ENCODE results near the gene IGSF3. TPM values are rescaled to one million over a fixed set of nuclear protein-coding genes. Genes with fewer than 3 reads are reported as not detected.
A peak's percentile ranks its signal among the peaks of the same experiment; 100 is the strongest.
"Not testable (repeated sequence)": the region's sequence is repeated elsewhere in the genome, so short reads cannot be mapped to it uniquely, and the experiment has no call there.

IGSF3 gene
- total RNA-seq, 2 experiments from 2014 or later, result 3.8 to 4.1 TPM

DNA sequence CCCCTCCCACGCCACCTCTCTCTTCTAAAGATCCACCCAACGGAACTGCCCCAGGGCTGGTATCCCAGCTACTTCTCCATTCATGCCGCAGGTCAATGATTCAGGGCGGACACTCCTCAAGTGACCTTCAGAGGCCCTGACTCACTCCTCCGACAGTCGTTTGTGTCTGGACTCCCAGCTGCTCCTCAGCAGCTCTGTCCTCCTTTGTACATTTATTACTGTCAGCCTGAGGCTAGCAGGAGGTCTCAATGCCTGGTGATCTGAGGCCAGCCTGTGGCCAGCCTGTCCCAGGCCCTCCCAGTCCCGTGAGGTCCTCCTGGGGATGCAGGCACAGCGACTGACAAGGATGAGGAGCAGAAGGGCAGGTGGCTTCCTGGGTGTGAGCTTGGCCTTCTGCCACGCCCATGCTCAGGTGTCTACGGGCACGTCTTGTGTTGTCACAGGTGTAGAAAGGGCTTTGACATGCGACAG is 24.2 kb downstream of the IGSF3 start:
- H3K27ac Mint-ChIP-seq; POLR2A ChIA-PET; H3K4me1 Mint-ChIP-seq; H3K36me3 Mint-ChIP-seq (ENCODE audit: low read depth); ATAC-seq; H3K4me3 Mint-ChIP-seq; H3K9me3 Mint-ChIP-seq (ENCODE audit: low read depth); intact Hi-C loops (cut with DNase I, micrococcal nuclease); DNase-seq; H3K27me3 Mint-ChIP-seq; CTCF ChIA-PET: not testable (repeated sequence)

DNA sequence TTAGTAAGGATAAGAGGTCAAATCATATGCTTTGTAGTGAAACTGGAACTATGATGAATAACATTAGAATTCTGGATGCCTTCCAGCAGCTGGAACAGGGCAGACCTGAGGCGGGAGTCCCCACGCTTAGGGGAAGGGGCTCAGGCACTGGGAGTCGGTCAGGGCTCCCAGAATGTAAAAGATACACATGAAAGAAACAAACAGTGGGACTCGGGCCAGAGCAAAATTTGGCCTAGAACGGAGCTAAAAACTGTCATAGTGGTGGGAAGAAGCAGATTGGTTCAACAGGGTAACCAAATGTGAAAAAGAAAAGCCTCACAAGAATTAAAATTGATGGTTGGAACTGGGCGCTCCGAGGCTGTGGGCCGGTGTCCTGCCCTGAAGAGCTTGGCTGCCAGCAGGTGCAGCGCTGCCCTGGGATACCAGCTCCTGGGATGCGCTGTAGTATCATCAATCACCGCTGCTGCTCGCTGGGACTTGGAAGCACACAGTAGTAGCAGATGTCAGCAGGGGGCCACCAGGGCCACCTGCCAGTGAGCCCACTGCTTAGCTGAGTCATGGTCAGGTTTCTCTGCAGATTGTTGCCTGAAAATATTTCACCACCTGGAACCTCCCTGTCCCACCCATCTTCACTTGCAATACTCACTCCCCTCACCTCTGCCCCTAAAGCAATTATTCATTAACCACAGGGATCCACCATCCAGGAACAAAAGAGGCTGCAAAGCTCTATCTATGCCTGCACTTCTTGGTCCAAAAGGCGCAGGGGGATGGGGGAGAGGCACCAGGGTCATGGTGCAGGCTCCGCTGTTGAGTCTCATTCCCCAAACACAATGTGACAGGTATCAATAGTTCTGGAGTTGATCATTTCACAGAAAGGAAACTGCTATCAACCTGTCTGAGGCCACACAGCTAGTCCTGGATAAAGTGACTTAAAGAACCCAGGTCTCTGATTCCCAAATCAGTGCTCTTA is 24.9 kb downstream of the IGSF3 start:
- H3K36me3 Mint-ChIP-seq (ENCODE audit: low read depth); POLR2A ChIA-PET; H3K9me3 Mint-ChIP-seq (ENCODE audit: low read depth); DNase-seq; H3K27me3 Mint-ChIP-seq; ATAC-seq; H3K4me3 Mint-ChIP-seq; intact Hi-C loops (cut with DNase I, micrococcal nuclease); H3K27ac Mint-ChIP-seq; H3K4me1 Mint-ChIP-seq: not testable (repeated sequence)
- CTCF ChIA-PET, result interaction anchor here (0.7 kb wide), 1 partner anchor 634 kb away, joined by 4 read pairs; no protein-coding TSS in a partner anchor

GRCh38 chr1:116637583-116637982 is 29.9 kb downstream of the IGSF3 start:
- H3K9me3 Mint-ChIP-seq (ENCODE audit: low read depth); H3K27me3 Mint-ChIP-seq; CTCF ChIA-PET; POLR2A ChIA-PET; ATAC-seq; H3K36me3 Mint-ChIP-seq (ENCODE audit: low read depth); H3K27ac Mint-ChIP-seq; H3K4me3 Mint-ChIP-seq; intact Hi-C loops (cut with DNase I, micrococcal nuclease): not testable (repeated sequence)
- H3K4me1 Mint-ChIP-seq, result peaks cover 10% of the 10 kb centered on the region
- DNase-seq, result peak; percentile 42

- intact Hi-C loops (cut with DNase I, micrococcal nuclease); H3K27ac Mint-ChIP-seq; H3K36me3 Mint-ChIP-seq (ENCODE audit: low read depth): not testable (repeated sequence)
Measured at GRCh38 chr1:116636584-116636983, 30.9 kb downstream of the IGSF3 start.

GRCh38 chr1:116634386-116634785 is 33.1 kb downstream of the IGSF3 start:
- DNase-seq; CTCF ChIA-PET; intact Hi-C loops (cut with DNase I, micrococcal nuclease); H3K4me3 Mint-ChIP-seq; ATAC-seq; H3K36me3 Mint-ChIP-seq (ENCODE audit: low read depth); POLR2A ChIA-PET; H3K27ac Mint-ChIP-seq; H3K9me3 Mint-ChIP-seq (ENCODE audit: low read depth); H3K27me3 Mint-ChIP-seq: not testable (repeated sequence)
- H3K4me1 Mint-ChIP-seq, result peaks cover 10% of the 10 kb centered on the region

More at GRCh38 chr1:116636584-116636983, 30.9 kb downstream of the IGSF3 start:
- H3K4me3 Mint-ChIP-seq; H3K27me3 Mint-ChIP-seq; DNase-seq; POLR2A ChIA-PET; ATAC-seq; H3K9me3 Mint-ChIP-seq (ENCODE audit: low read depth); CTCF ChIA-PET: not testable (repeated sequence)
- H3K4me1 Mint-ChIP-seq, result peaks cover 10% of the 10 kb centered on the region

- H3K4me3 Mint-ChIP-seq; DNase-seq; H3K9me3 Mint-ChIP-seq (ENCODE audit: low read depth); POLR2A ChIA-PET; H3K27ac Mint-ChIP-seq; intact Hi-C loops (cut with DNase I, micrococcal nuclease); H3K27me3 Mint-ChIP-seq; H3K36me3 Mint-ChIP-seq (ENCODE audit: low read depth); ATAC-seq: not testable (repeated sequence)
- H3K4me1 Mint-ChIP-seq, result peaks cover 16% of the 10 kb centered on the region
- CTCF ChIA-PET, result interaction anchor here (0.6 to 1.3 kb wide), 2 partner anchors 40 to 51 kb away, joined by 3 to 4 read pairs; no protein-coding TSS in a partner anchor
Measured at GRCh38 chr1:116631996-116632925, 35.3 kb downstream of the IGSF3 start.

DNA sequence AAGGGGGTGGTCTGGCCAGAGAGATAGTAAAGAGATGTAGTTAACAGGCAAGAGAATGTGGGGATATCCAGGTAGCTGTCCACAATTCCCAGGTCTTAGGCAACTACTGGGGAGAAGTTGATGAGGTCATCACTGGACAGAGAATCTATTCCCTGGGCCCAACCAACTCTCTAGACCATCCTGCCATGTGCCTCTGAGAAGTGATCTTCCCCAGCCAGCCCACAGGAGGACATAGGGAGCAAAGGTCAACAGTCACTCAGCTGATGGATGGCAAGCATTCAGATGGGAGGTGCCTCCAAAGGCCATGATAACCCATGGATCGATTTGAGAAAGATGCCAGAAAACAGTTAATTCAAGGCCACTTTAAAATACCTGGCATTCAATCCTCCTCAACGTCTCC is 36.0 kb downstream of the IGSF3 start:
- POLR2A ChIA-PET; H3K4me3 Mint-ChIP-seq; H3K9me3 Mint-ChIP-seq (ENCODE audit: low read depth); DNase-seq; H3K36me3 Mint-ChIP-seq (ENCODE audit: low read depth); ATAC-seq; intact Hi-C loops (cut with DNase I, micrococcal nuclease); H3K27ac Mint-ChIP-seq: not testable (repeated sequence)
- peaks cover 11% of the 10 kb centered on the region for H3K27me3 Mint-ChIP-seq
- CTCF ChIA-PET, result interaction anchor here (1.3 kb wide), 1 partner anchor 41 kb away, joined by 4 read pairs; no protein-coding TSS in a partner anchor
- H3K4me1 Mint-ChIP-seq, result peaks cover 16% of the 10 kb centered on the region

- H3K9me3 Mint-ChIP-seq (ENCODE audit: low read depth); H3K27ac Mint-ChIP-seq; DNase-seq; intact Hi-C loops (cut with DNase I, micrococcal nuclease); H3K4me3 Mint-ChIP-seq; ATAC-seq; H3K36me3 Mint-ChIP-seq (ENCODE audit: low read depth); POLR2A ChIA-PET: not testable (repeated sequence)
- CTCF ChIA-PET, result interaction anchor here (0.6 kb wide), 1 partner anchor 15 kb away, joined by 6 read pairs; no protein-coding TSS in a partner anchor
- Mint-ChIP-seq H3K27me3 (peaks cover 11% of the 10 kb centered on the region), H3K4me1 (peaks cover 16% of the 10 kb centered on the region)
Measured at GRCh38 chr1:116630057-116630456, 37.5 kb downstream of the IGSF3 start.

DNA sequence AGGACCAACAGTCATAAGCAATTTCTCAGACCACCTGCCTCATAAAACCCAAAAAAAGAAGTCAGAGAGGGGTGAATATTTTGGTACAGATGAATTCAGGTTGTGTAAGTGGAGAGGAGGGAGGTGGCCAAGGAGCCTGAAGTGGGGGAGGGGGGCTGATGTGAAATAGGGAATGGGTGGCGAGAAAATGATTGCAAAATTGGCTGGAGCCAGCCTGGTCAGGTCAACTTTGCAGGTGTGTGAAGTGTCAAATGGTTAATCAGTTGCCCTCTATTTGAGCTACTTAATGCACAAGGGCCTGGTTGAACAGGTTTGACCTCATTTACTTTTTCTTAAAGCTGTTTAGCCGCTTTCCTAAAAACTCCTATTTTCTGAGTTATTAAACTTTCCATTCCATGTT is 38.1 kb downstream of the IGSF3 start:
- intact Hi-C loops (cut with DNase I, micrococcal nuclease); H3K27me3 Mint-ChIP-seq; H3K4me3 Mint-ChIP-seq; DNase-seq; H3K36me3 Mint-ChIP-seq (ENCODE audit: low read depth); ATAC-seq; H3K9me3 Mint-ChIP-seq (ENCODE audit: low read depth); H3K27ac Mint-ChIP-seq; POLR2A ChIA-PET: not testable (repeated sequence)
- H3K4me1 Mint-ChIP-seq, result peaks cover 16% of the 10 kb centered on the region
- CTCF ChIA-PET, result interaction anchor here (0.6 kb wide), 1 partner anchor 15 kb away, joined by 6 read pairs; no protein-coding TSS in a partner anchor

GRCh38 chr1:116628448-116628847 is 39.1 kb downstream of the IGSF3 start:
- intact Hi-C loops (cut with DNase I, micrococcal nuclease), result no loop called here
- Mint-ChIP-seq H3K4me3 (no peak overlapping the region), H3K36me3 (ENCODE audit: low read depth) (no peaks in the 10 kb centered on the region), H3K27ac (peak overlapping the region; percentile 59), H3K4me1 (peaks cover 16% of the 10 kb centered on the region), H3K27me3 (peaks cover 8% of the 10 kb centered on the region), H3K9me3 (ENCODE audit: low read depth) (no peaks in the 10 kb centered on the region)
- ChIA-PET CTCF (no interaction called here), POLR2A (interaction anchor here (0.7 kb wide), 1 partner anchor 18 kb away, joined by 12 read pairs; no protein-coding TSS in a partner anchor)
- DNase-seq (peak; percentile 43), ATAC-seq (no peak)

DNA sequence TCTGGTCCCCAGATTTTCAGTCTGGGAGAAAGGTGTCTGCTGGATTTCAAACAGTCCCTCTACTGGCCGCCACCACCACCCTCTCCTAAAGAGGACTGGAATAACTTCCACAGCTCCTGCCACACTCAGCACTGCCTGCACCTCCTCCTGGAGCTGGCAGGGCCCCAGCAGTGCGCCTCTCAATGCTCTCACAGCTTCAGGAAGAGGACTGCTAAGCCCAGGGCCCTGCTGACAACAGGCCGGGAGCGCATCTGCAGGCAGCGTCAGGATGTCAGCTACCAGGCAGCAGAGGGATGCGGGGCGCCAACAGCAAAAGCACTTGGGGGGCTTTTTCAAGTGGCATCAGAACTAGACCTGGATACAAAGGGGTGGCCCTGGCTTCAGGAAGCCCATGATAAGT is 40.2 kb downstream of the IGSF3 start:
- ATAC-seq; H3K27me3 Mint-ChIP-seq; H3K36me3 Mint-ChIP-seq (ENCODE audit: low read depth); H3K27ac Mint-ChIP-seq; DNase-seq; H3K4me3 Mint-ChIP-seq; H3K9me3 Mint-ChIP-seq (ENCODE audit: low read depth); intact Hi-C loops (cut with DNase I, micrococcal nuclease): not testable (repeated sequence)
- ChIA-PET CTCF (interaction anchor here (0.6 kb wide), 1 partner anchor 118 kb away, joined by 3 read pairs; no protein-coding TSS in a partner anchor), POLR2A (interaction anchor here (0.6 kb wide), 1 partner anchor 136 kb away, joined by 3 read pairs; no protein-coding TSS in a partner anchor)
- H3K4me1 Mint-ChIP-seq, result peaks cover 18% of the 10 kb centered on the region
